Measurements from ENCODE around the gene NEBL.
"Not testable (repeated sequence)": the region's sequence is repeated elsewhere in the genome, so short reads cannot be mapped to it uniquely, and the experiment has no call there.

The NEBL gene, protein sequence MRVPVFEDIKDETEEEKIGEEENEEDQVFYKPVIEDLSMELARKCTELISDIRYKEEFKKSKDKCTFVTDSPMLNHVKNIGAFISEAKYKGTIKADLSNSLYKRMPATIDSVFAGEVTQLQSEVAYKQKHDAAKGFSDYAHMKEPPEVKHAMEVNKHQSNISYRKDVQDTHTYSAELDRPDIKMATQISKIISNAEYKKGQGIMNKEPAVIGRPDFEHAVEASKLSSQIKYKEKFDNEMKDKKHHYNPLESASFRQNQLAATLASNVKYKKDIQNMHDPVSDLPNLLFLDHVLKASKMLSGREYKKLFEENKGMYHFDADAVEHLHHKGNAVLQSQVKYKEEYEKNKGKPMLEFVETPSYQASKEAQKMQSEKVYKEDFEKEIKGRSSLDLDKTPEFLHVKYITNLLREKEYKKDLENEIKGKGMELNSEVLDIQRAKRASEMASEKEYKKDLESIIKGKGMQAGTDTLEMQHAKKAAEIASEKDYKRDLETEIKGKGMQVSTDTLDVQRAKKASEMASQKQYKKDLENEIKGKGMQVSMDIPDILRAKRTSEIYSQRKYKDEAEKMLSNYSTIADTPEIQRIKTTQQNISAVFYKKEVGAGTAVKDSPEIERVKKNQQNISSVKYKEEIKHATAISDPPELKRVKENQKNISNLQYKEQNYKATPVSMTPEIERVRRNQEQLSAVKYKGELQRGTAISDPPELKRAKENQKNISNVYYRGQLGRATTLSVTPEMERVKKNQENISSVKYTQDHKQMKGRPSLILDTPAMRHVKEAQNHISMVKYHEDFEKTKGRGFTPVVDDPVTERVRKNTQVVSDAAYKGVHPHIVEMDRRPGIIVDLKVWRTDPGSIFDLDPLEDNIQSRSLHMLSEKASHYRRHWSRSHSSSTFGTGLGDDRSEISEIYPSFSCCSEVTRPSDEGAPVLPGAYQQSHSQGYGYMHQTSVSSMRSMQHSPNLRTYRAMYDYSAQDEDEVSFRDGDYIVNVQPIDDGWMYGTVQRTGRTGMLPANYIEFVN

GRCh38 chr10:20897146-20897825 lies at the start of gene NEBL:
Gene NEBL, minus strand, starts transcription at chr10:20897311. Its CDS starts 106 bp downstream, at chr10:20897205.
- DNase-seq (ENCODE audit: low spot score) = no peak

DNA sequence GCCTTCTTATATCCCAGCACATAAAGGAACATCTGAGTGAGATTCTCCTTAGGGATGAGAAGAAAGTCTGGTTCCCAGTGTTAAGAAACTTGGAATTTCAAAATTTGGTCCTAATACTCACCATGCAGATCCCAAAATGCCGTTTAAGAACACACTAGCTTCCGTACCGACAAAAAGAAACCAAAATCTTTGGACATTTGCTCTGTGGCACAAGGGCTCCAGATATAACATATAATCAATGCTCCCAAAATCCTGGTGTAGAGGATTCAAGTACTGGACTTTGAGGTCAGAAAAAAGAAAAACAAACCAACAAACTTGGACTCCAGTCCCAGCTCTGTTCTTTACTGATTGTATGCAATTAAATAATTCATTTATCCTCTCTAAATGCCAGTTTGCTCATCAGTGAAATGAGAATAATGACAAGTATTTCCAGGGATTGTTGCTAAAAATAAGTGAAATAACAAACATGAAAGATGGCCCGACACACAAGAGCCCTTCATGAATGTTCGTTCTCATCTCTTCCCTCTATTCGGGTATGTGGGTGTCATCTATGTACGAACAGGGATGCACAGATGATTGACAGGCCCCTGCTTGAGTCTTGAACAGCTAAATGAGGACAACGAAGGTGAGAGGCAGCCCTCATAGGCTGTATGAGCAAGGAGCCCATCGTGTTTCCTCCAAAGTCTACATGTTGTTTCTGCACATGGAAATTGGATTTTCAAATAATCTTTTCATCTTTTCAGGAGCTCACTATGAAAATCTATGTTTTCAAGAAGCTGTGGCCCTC lies 48.6 kb upstream of the NEBL start:
- DNase-seq (ENCODE audit: low spot score) = no peak

DNA sequence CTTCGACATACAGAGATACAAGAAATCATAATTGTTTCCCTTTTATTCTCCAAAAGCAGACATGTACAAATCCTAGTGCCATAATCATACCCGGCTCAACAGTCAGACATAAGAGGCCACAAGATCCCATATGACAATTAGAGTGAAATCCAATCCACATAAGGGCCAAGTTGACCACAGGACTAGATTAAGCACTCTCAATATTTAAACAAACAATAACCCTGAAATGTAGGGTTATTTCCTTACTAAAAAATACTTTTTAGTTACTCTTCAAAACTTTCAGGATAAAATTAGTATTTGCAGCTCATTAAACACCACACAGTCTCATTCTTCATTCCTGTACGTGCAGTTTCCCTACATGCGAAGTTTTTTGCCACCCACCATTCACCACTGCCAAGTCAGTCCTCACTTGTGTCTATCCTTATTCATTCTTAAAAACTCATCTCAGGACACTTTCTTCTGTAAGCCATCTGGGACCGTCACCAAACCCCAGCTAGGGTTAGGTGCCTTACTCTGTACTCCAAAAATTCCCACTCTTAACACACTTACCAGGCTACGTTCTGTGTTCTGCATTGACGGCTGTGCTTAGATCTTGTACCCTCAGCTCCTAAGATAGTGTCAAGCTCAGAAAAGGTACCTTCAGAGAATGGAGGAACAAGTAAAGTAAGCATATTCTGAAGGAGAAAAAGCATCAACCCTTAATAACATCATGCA lies 47.8 kb upstream of the NEBL start:
- DNase-seq (ENCODE audit: low spot score) = no peak

DNA sequence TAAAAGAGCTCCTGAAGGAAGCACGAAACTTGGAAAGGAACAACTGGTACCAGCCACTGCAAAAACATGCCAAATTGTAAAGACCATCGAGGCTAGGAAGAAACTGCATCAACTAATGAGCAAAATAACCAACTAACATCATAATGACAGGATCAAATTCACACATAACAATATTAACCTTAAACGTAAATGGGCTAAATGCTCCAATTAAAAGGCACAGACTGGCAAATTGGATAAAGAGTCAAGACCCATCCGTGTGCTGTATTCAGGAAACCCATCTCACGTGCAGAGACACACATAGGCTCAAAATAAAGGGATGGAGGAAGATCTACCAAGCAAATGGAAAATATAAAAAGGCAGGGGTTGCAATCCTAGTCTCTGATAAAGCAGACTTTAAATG lies 42.3 kb upstream of the NEBL start:
- not testable (repeated sequence) for DNase-seq (ENCODE audit: low spot score)

DNA sequence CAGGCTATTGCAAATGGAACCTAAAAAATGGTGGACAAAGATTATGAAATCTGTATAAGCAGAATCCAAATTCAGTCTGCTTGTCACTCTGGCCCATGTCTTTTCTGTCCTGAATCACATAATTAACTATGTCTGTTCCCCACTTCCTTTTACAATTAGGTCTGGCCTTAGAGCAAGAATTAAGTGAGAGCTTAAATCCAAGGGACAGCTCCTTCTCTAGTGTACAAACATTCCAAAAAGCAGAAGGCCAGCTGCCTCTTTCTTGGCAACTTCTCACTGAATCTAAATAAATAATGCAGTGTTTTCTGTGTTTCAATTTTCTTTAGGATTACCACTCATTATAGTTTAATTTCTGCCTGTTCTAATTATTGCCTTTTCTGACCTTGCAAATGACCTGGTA lies 39.3 kb upstream of the NEBL start:
- DNase-seq (ENCODE audit: low spot score) = no peak

DNA sequence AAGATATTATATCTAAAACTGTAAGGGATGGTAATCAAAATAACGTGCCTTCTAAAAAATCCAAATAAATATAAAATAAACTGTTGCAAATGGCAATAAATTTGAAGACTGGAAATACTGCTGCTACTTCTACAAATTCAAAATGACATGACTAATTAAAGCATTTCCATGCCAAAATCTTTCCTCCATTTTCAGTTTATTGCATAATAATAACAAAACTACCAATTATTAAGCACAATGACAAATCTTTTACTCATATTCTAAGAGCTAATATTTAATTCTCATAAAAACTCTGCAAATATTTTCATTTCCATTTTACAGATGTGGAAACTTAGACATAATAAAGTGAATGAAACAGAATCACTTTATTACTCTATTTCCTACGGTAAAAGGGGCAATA lies 38.8 kb upstream of the NEBL start:
- DNase-seq (ENCODE audit: low spot score) = no peak

DNA sequence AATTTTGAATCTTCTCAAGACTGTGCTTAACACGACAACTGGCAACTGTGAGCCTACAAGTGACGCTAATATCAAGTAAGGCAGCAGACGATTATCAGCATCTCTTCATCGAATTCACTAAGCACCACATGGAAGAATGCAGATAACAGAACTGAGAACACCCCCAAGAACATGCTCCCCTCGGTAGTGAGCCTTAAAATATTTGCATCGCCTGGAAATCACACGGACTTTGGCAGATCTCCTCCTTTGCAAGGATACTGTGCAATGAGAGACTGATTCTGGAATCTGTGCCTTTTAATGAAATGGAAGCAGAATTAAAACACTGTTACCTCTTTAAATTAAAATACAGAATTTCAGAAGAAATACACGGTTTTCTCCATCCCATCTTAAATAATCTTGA lies 38.2 kb upstream of the NEBL start:
- DNase-seq (ENCODE audit: low spot score) = no peak

GRCh38 chr10:20933705-20934104 lies 36.6 kb upstream of the NEBL start:
- no peak for DNase-seq (ENCODE audit: low spot score)

GRCh38 chr10:20932606-20933126 lies 35.6 kb upstream of the NEBL start:
- DNase-seq (ENCODE audit: low spot score) = no peak

- no peak for DNase-seq (ENCODE audit: low spot score)
Measured at GRCh38 chr10:20931156-20931795, 34.2 kb upstream of the NEBL start.

DNA sequence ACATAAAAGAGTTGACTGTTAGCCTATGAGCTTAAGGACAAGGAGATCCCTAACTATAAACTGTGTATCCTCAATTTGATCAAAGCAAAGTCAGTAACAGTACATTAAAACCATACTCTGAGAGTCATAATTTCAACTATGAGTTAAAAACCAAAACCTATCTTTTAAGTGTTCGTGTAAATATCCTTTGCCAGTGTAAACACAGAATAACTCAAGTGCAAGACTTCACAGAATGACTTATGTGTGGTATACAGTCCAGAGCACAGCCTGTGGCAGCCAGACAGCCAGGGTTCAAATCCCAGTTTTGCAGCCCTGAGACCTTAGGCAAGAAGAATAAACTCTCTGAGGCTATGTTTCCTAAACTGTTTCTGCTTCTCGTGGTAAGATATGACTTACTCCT lies 30.3 kb upstream of the NEBL start:
- DNase-seq (ENCODE audit: low spot score) = no peak

DNA sequence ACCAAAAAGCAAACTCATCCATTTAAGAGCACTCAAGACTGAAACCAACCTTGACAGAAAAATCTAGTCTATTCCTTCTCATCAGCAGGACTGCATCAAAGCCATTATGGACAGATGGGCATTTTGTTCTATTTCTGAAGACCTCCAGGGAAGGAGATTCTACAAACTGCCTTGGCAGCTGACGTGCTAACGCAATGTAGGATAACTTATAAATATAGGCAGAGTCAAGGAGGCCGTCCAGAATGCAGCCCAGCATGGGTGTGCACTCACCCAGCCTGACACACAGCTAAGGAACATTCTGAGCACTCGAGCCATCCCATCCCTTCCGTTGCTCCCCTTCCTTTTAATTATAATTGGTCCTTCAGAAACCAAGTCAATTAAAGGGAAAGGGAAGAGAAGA lies 25.3 kb upstream of the NEBL start:
- DNase-seq (ENCODE audit: low spot score) = no peak

DNA sequence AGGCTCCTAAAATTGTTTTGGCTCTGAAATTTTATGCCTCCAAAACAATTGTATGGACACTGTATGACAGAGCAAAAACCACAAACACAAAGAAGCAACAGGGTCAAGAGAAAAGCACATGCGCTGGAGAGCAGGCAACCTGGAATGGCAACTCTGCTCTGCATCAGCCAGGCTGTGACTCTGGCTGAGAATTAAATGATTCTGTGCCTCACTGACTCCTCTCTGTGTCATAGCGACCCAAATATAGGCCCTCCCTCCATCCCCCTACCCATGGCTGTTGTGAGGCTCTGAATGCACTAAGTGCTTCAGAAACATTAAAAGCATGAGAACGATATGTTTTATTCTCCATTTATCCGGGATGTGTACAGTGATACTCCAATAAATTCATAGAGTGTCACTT lies 24.9 kb upstream of the NEBL start:
- no peak for DNase-seq (ENCODE audit: low spot score)

DNA sequence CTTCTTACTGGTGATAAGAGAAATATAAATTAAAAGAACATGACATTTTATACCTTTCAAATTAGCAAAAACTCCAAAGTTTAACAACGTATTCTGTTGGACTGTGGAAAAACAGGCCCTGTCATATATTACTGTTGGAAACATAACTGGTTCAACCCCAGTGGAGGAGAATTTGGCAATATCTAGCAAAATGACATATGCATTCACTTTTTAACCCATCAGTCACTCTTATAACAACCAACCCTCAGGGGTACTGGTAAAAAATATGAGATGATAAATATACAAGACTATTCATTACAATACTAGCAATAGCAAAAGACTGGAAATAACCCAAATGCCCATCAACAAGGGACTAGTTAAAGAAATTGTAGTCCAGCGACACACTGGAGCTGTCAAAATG lies 22.9 kb upstream of the NEBL start:
- no peak for DNase-seq (ENCODE audit: low spot score)

DNA sequence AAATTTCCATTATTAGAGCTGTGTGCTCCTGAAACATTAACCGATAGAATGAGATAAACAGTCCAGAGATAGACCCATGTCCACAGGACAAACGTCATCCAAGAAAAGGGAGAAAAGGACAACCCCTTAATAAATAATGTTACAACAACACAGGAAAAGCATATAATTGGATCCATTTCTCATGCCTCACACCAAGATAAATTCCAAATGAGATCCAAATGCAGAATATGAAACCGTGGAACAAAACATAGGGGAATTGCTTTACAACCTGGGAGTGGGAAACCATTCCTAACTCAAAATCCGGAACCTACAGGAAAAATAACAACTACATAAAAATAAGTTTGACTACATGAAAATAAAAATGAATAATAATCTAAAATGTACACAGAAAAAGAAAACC lies 22.4 kb upstream of the NEBL start:
- DNase-seq (ENCODE audit: low spot score) = no peak

- DNase-seq (ENCODE audit: low spot score) = no peak
Measured at GRCh38 chr10:20916976-20917375, 19.9 kb upstream of the NEBL start.

- DNase-seq (ENCODE audit: low spot score) = no peak
Measured at GRCh38 chr10:20912969-20913368, 15.9 kb upstream of the NEBL start.

DNA sequence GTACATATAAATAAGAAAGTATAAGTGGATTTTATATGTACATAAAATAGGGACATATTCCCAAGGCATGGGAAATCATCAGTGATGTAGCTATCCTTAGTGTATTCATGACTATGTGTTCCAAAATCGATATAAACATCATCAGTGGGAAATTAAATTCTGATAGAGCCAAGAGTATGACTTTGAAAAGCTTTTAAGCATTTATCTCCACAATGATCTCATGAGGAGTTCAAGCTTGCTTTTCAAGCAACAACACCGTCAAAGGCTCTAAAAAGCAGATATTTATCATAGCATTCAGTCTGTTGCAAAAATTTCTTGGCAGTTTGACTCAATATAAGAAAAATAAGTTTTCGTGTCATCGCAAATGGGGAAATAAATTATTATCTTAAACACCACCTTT lies 14.5 kb upstream of the NEBL start:
- no peak for DNase-seq (ENCODE audit: low spot score)

- no peak for DNase-seq (ENCODE audit: low spot score)
Measured at GRCh38 chr10:20909801-20910200, 12.7 kb upstream of the NEBL start.

- no peak for DNase-seq (ENCODE audit: low spot score)
Measured at GRCh38 chr10:20908391-20908790, 11.3 kb upstream of the NEBL start.

Measured in hematopoietic multipotent progenitor cell treated with erythropoietin and hydrocortisone succinate and interleukin-3 and kit ligand, for 17 days (in vitro differentiated cells).